BLaER1 treated with 17β-estradiol and CSF1 and Interleukin-3, amounts not matched to agents 10 nM and 100 nM (cell line): Measurements from ENCODE around the gene HSD3B1.
"Not testable (repeated sequence)": the region's sequence is repeated elsewhere in the genome, so short reads cannot be mapped to it uniquely, and the experiment has no call there.

Experiments
- H3K27ac ChIP-seq, 11 experiments: shearing (Covaris generic); formaldehyde crosslinking; 2 replicates each; pipeline ENCODE4 v1.8.1; 2022
- H3K27me3 ChIP-seq, 11 experiments: shearing (Covaris generic); formaldehyde crosslinking; 2 replicates each; pipeline ENCODE4 v1.8.1; 2022
- H3K36me3 ChIP-seq, 11 experiments: shearing (Covaris generic); formaldehyde crosslinking; 2 replicates each; pipeline ENCODE4 v1.8.1; 2022
- H3K4me1 ChIP-seq, 10 experiments: shearing (Covaris generic); formaldehyde crosslinking; 2 replicates each; pipeline ENCODE4 v1.8.1; 2022
- H3K4me2 ChIP-seq, 11 experiments: shearing (Covaris generic); formaldehyde crosslinking; 2 replicates each; pipeline ENCODE4 v1.8.1; 2022
- H3K4me3 ChIP-seq, 10 experiments: shearing (Covaris generic); formaldehyde crosslinking; 2 replicates each; pipeline ENCODE4 v1.8.1; 2022
- H3K9ac ChIP-seq, 11 experiments: shearing (Covaris generic); formaldehyde crosslinking; 2 replicates each; pipeline ENCODE4 v1.8.1; 2022
- H3K9me3 ChIP-seq, 11 experiments: shearing (Covaris generic); formaldehyde crosslinking; replicated peaks in 1 of 11; 2 replicates each; pipeline ENCODE4 v1.8.1; 2022
- H4K20me1 ChIP-seq, 11 experiments: shearing (Covaris generic); formaldehyde crosslinking; 2 replicates each; pipeline ENCODE4 v1.8.1; 2022
- Cebpa-rat ChIP-seq, 11 experiments: shearing (Covaris generic); IDR thresholded peaks; 2 replicates each; pipeline ENCODE4 v1.8.1; 2022

HSD3B1 gene

DNA sequence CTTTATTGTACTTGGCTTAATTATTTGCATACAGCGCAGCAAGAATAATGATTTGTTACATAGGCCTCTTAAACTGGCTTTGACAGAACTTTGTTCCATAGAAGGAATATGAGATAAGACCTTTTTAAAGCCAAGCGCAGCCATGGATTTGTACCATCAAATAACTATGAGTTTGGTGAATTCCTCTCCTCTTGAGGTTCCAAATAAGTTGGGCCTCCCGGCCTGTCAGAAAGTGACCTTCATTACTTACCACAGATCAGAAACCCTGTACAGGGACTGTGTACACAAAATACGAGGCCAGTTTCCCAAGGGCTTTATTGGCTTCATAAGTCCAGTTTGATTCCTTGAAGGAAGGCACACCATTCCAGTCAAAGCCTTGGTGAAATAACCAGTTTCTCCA is 21.8 kb upstream of the HSD3B1 start:
- no peaks in the 10 kb centered on the region for H3K27me3 ChIP-seq
- no peak overlapping the region for H3K9ac ChIP-seq

DNA sequence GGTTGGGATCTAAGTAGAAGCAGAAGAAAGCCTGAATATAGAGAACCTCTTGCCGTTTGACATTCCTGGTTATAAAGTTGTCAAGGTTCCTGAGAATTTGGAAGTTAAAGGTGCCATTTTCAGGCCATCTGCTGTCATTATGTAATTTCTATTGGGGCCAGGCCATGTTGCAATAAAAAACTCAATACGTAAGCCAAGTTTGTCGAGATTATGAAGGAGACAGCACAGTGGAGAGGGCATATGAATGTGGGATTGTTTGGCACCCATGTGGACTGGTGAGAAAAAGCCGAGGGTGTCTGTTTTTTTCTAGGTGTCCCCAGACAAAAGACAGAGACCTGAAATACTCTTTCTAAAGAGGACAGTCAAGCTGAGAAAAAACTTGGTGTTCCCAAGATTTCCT is 18.8 kb upstream of the HSD3B1 start:
- no peak overlapping the region for H3K9ac ChIP-seq
- H4K20me1 ChIP-seq, result no peaks in the 10 kb centered on the region
- TF ChIP-seq Cebpa-rat (IDR thresholded peaks at IDR 0.05), result no peak
- no peaks in the 10 kb centered on the region for H3K4me1 ChIP-seq
- no peak overlapping the region for H3K27ac ChIP-seq
- no peaks in the 10 kb centered on the region for H3K36me3 ChIP-seq
- H3K9me3 ChIP-seq, result no peaks in the 10 kb centered on the region
- H3K4me3 ChIP-seq, result no peak overlapping the region
- H3K4me2 ChIP-seq, result no peak overlapping the region
- H3K27me3 ChIP-seq, result no peaks in the 10 kb centered on the region

More for the DNA sequence above, 21.8 kb upstream of the HSD3B1 start:
- no peaks in the 10 kb centered on the region for H3K4me1 ChIP-seq
- no peaks in the 10 kb centered on the region for H4K20me1 ChIP-seq
- H3K4me3 ChIP-seq, result no peak overlapping the region
- H3K36me3 ChIP-seq, result no peaks in the 10 kb centered on the region
- H3K4me2 ChIP-seq, result no peak overlapping the region
- H3K27ac ChIP-seq, result no peak overlapping the region
- TF ChIP-seq Cebpa-rat (IDR thresholded peaks at IDR 0.05), result no peak
- H3K9me3 ChIP-seq, result no peaks in the 10 kb centered on the region

DNA sequence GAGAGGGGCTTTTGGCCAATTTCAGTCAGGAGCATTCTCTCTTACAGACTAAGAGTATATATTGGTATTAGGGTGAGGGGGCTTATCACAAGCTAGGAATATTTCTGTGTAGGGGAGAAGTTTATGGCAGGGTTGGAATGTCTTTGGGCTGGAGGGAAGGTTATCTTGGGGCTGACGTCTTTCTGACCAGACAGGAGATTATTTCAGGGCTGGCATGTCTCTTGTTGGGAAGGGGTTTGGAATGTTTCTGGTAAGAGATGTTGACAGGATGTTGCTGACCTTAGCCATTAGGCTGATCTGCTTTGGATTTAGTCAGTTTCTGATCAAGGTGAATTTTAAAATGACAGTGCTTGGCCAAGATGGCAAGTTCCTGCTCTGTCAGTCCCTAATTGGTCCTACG is 17.8 kb upstream of the HSD3B1 start:
- H3K4me3 ChIP-seq, result no peak overlapping the region

DNA sequence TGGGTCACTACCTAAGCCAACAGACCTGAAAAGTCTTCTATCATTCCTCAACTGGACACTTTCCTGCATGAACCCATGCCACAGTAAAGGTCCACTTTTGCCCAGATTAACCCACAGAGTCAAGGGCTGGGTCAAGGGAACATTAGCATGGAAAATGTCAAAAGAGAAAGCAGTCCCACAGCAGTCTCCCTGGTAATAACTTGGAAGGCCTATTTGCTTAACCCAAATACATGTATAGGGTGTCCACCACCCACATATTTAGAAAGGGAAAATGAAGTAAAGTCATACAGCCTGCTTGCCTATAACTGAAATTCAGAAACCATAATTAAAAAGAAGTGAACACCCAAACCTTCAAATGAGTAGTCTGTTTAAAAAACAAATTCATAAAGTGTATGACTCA is 16.1 kb upstream of the HSD3B1 start:
- no peak overlapping the region for H3K4me2 ChIP-seq
- no peak for TF ChIP-seq Cebpa-rat (IDR thresholded peaks at IDR 0.05)
- no peaks in the 10 kb centered on the region for H4K20me1 ChIP-seq
- H3K27ac ChIP-seq, result no peak overlapping the region
- no peaks in the 10 kb centered on the region for H3K4me1 ChIP-seq
- H3K9me3 ChIP-seq, result peaks cover 6 to 16% (median 12%) of the 10 kb centered on the region in 11 experiments; a peak in 17 of 22 replicates
- no peaks in the 10 kb centered on the region for H3K27me3 ChIP-seq
- no peak overlapping the region for H3K4me3 ChIP-seq
- no peaks in the 10 kb centered on the region for H3K36me3 ChIP-seq
- H3K9ac ChIP-seq, result no peak overlapping the region

More for the DNA sequence above, 17.8 kb upstream of the HSD3B1 start:
- H3K9ac ChIP-seq, result no peak overlapping the region
- H3K27me3 ChIP-seq, result no peaks in the 10 kb centered on the region
- H3K9me3 ChIP-seq, result 0 out of 22 replicates have a peak, but pooled peaks cover 0 to under 1% (median 0%) of the 10 kb centered on the region in 11 experiments
- no peak overlapping the region for H3K27ac ChIP-seq
- no peaks in the 10 kb centered on the region for H4K20me1 ChIP-seq
- H3K36me3 ChIP-seq, result no peaks in the 10 kb centered on the region
- TF ChIP-seq Cebpa-rat (IDR thresholded peaks at IDR 0.05), result no peak
- H3K4me1 ChIP-seq, result no peaks in the 10 kb centered on the region
- H3K4me2 ChIP-seq, result no peak overlapping the region

DNA sequence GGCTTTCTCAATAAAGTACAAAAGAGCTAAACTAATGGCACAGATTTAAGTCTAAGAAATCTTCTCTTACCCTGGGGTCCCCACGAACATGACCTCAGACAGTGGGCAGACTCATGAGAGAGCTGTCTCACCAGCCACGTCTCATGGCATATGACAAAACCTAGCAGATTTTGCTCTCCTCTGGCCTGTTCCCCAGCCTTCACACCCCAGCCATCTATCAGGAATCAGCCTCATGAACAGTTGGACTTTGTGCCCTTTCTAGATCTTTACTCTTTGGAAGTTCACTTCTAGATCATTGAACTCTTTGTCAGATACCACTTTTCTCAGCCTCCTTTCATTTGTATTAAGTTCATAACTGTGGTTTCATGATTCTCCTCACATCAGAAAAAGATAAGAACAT is 14.2 kb upstream of the HSD3B1 start:
- Histone ChIP-seq H3K4me2 (no peak overlapping the region), H4K20me1 (no peaks in the 10 kb centered on the region), H3K27me3 (no peaks in the 10 kb centered on the region), H3K36me3 (no peaks in the 10 kb centered on the region), H3K9ac (no peak overlapping the region), H3K4me3 (no peak overlapping the region), H3K27ac (no peak overlapping the region), H3K4me1 (no peaks in the 10 kb centered on the region), H3K9me3 (peaks cover 21 to 33% (median 26%) of the 10 kb centered on the region in 11 experiments; a peak in 21 of 22 replicates)
- no peak for TF ChIP-seq Cebpa-rat (IDR thresholded peaks at IDR 0.05)

DNA sequence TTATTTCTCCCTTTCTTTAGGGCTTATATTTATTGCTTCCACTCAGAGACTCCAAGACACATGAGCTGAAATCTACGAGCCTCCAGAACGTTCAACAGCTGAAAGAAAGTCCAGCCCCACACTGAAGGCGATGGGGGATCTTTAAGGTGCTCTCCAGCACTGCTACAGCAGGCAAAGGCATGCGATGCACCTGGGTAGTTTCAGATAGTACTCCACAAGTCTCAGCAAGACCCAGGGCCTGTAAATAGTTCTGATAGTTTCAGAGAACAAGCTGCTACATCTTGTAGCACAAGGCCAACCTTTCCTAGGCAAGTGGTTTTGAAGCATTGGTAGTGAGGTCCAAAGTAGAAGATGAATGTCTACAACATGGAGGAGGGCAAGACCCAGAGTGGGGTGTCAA is 2.2 kb upstream of the HSD3B1 start:
- H3K4me2 ChIP-seq, result no peak overlapping the region
- H3K4me1 ChIP-seq, result no peaks in the 10 kb centered on the region
- no peak overlapping the region for H3K4me3 ChIP-seq

DNA sequence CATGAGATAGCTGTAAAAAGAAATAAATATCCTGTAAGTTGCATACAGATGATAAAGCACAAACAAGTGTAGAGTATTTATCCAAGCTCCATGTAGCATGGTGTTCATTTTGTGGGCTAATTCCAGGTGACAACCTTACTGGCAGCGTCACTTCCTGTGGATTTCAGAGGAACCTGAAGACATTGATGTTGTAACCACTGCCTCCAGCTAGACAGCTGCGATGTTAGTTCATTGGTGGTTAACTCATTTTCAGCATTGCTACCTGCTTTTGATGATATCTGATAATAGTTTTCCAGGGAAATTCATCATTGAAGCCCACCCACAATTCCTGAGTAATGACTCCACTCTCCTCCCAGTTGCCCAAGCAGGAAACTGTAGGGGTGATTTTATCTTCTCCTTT is 3.0 kb downstream of the HSD3B1 start:
- no peaks in the 10 kb centered on the region for H3K4me1 ChIP-seq
- no peaks in the 10 kb centered on the region for H3K9me3 ChIP-seq
- H3K9ac ChIP-seq, result no peak overlapping the region
- H3K27ac ChIP-seq, result no peak overlapping the region
- H3K36me3 ChIP-seq, result no peaks in the 10 kb centered on the region
- no peak overlapping the region for H3K4me2 ChIP-seq
- no peaks in the 10 kb centered on the region for H3K27me3 ChIP-seq
- H3K4me3 ChIP-seq, result no peak overlapping the region
- no peak for TF ChIP-seq Cebpa-rat (IDR thresholded peaks at IDR 0.05)
- H4K20me1 ChIP-seq, result no peaks in the 10 kb centered on the region

More for the DNA sequence above, 2.2 kb upstream of the HSD3B1 start:
- no peak overlapping the region for H3K9ac ChIP-seq
- H3K36me3 ChIP-seq, result no peaks in the 10 kb centered on the region
- no peaks in the 10 kb centered on the region for H4K20me1 ChIP-seq
- no peaks in the 10 kb centered on the region for H3K27me3 ChIP-seq
- no peak overlapping the region for H3K27ac ChIP-seq
- no peak for TF ChIP-seq Cebpa-rat (IDR thresholded peaks at IDR 0.05)
- no peaks in the 10 kb centered on the region for H3K9me3 ChIP-seq

DNA sequence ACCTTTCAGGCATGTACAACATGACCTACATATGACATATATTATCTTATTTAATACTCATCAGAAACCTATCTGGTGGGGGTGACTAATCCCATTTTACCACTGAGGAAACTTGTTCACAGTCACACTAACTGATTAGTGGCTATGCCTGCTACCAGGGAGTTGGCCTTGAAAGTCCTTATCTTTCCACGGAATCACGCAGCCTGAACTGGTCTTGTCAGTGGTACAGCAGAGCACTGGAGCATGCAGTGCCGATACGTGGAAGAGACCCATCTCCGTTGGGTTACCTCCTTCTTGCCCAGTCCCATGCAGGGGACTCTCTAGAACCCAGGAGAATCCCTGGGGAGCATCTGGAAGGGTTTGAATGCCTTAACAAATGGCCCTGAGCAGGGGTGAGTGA is 8.2 kb downstream of the HSD3B1 start:
- Histone ChIP-seq H3K36me3 (no peaks in the 10 kb centered on the region), H3K27me3 (no peaks in the 10 kb centered on the region), H3K27ac (no peak overlapping the region), H3K9ac (no peak overlapping the region), H3K4me3 (no peak overlapping the region), H3K4me2 (no peak overlapping the region), H3K4me1 (no peaks in the 10 kb centered on the region), H3K9me3 (no peaks in the 10 kb centered on the region), H4K20me1 (no peaks in the 10 kb centered on the region)
- TF ChIP-seq Cebpa-rat (IDR thresholded peaks at IDR 0.05), result no peak

DNA sequence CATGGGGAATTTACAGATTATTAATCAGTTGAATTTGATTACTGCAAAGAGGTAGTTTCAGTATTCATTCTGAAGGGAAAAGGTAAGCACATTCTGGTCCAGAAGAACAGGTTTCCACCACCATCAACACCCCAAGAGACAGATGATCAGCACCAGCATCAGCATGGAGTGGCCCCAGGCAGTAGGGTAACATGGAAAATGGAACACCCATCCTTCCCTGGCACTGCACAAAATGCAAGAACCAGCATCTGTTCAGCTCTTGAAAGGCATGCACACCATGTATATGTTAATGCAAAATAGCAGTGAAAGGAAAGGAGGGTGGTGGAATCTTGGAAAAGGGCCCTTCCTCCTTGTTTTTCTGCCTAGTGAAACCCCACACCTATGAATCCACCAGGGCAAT is 9.2 kb downstream of the HSD3B1 start:
- no peak overlapping the region for H3K4me3 ChIP-seq
- no peak for TF ChIP-seq Cebpa-rat (IDR thresholded peaks at IDR 0.05)
- no peak overlapping the region for H3K27ac ChIP-seq
- H3K36me3 ChIP-seq, result no peaks in the 10 kb centered on the region
- no peak overlapping the region for H3K9ac ChIP-seq
- no peak overlapping the region for H3K4me2 ChIP-seq
- H3K4me1 ChIP-seq, result no peaks in the 10 kb centered on the region
- H3K9me3 ChIP-seq, result no peaks in the 10 kb centered on the region
- no peaks in the 10 kb centered on the region for H3K27me3 ChIP-seq
- H4K20me1 ChIP-seq, result no peaks in the 10 kb centered on the region

DNA sequence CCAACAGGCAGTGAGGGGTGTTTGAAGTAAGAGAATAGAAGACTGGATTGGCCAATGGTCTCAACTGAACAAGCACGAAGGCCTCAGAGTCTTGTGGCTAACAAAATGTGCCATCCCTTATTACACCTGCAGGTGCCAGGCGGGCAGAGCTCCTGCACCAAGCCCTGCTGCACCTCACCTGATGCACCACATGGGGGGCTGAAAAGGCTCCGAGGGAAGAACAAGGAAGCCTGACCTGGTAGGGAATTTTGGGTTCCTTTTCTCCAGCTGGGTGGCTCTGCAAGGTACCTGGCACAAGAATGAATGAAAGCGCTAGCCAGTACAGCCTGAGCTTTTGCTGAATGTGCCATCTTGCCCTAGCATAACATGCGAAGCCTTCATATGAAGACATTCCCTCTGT is 9.7 kb downstream of the HSD3B1 start:
- Histone ChIP-seq H3K27ac (no peak overlapping the region), H3K9me3 (no peaks in the 10 kb centered on the region), H4K20me1 (no peaks in the 10 kb centered on the region), H3K27me3 (no peaks in the 10 kb centered on the region), H3K4me3 (no peak overlapping the region), H3K36me3 (no peaks in the 10 kb centered on the region), H3K4me1 (no peaks in the 10 kb centered on the region), H3K9ac (no peak overlapping the region), H3K4me2 (no peak overlapping the region)
- TF ChIP-seq Cebpa-rat (IDR thresholded peaks at IDR 0.05), result no peak

DNA sequence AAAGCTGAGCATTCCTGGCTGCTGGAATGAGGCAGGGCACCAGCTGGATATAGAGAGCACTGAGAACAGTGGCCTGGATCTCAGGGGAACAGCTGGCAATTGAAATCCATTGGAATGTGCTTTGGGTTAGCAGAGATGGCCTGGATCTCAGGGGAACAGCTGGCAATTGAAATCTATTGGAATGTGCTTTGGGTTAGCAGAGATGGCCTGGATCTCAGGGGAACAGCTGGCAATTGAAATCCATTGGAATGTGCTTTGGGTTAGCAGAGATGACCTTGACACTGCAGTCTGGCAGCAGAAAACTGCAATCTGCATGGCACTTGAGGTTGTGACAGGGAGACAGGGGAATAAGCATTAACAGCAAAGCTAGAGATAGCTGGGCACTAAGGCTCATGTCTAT is 10.7 kb downstream of the HSD3B1 start:
- not testable (repeated sequence) for H3K4me2 ChIP-seq, H3K9me3 ChIP-seq, H3K4me3 ChIP-seq, H3K27me3 ChIP-seq, H3K4me1 ChIP-seq, H3K36me3 ChIP-seq, H4K20me1 ChIP-seq, H3K9ac ChIP-seq, H3K27ac ChIP-seq
